Left cardiac atrium (tissue), 4 donors: ENCODE measurements around the gene GCNT4. TPM values are rescaled to one million over a fixed set of nuclear protein-coding genes. Genes with fewer than 3 reads are reported as not detected.

Experiments used
- ATAC-seq, 2 donors: fragments of 200-7000 bp; cut with Tn5 transposase; one replicate each; pipeline ENCODE4 v1.9.1; 2020; ENCODE audit warnings: mild to moderate bottlenecking in 2 of 2, moderate library complexity in 2 of 2
- DNase-seq: peaks from one replicate; pipeline ENCODE4 v3.0.0-alpha.2; 2020
- intact Hi-C, 2 donors: fragments of 100-400 bp; cut with DNase I; formaldehyde crosslinking; loops; one replicate each; pipeline versions ENCODE4 v1.14.1 to v1.15.1; 2022 to 2023
- total RNA-seq, 2 donors: library from RNA; stranded (reverse); fragmentation: NEBNext Ultra II Directional; extraction: Animal tissue kit (Norgen Biotek cat#: 25700); gene quantifications; one replicate each; pipeline ENCODE4 v1.2.1, GENCODE V29; 2021
- donor health status: DM: no; HTN: yes; CAD: no.
- donor health status: DM: no; HTN: yes; CAD: no; lungs with severe emphysema.
- donor health status: DM: yes; HTN: yes; CAD: no.
- donor health status: Dilated cardiomyopathy.

GCNT4 gene
- total RNA-seq, 2 donors from 2014 or later: 0.35 to 0.55 TPM

GRCh38 chr5:75021800-75022199 lies 30.6 kb downstream of the GCNT4 start:
- ATAC-seq (no peak), DNase-seq (no peak)
- intact Hi-C loops: no loop called here

- no peak for ATAC-seq
- DNase-seq: no peak
- intact Hi-C loops: no loop called here
Measured at GRCh38 chr5:75021219-75021618, 31.1 kb downstream of the GCNT4 start.

- intact Hi-C loops: no loop called here
- DNase-seq: no peak
- no peak for ATAC-seq
Measured at GRCh38 chr5:75020016-75020656, 32.2 kb downstream of the GCNT4 start.

GRCh38 chr5:75018805-75019587 lies 33.4 kb downstream of the GCNT4 start:
- ATAC-seq (no peak), DNase-seq (no peak)
- intact Hi-C loops: no loop called here

- intact Hi-C loops: no loop called here
- no peak for ATAC-seq
- no peak for DNase-seq
Measured at GRCh38 chr5:75017971-75018370, 34.4 kb downstream of the GCNT4 start.

- intact Hi-C loops: no loop called here
- DNase-seq: no peak
- no peak for ATAC-seq
Measured at GRCh38 chr5:75016896-75017295, 35.5 kb downstream of the GCNT4 start.

GRCh38 chr5:75012748-75013147 lies 39.6 kb downstream of the GCNT4 start:
- intact Hi-C loops: no loop called here
- no peak for ATAC-seq
- DNase-seq: no peak

GRCh38 chr5:75010838-75011237 lies 41.5 kb downstream of the GCNT4 start:
- intact Hi-C loops: no loop called here
- ATAC-seq: no peak
- DNase-seq: no peak

GRCh38 chr5:75009556-75010345 lies 42.6 kb downstream of the GCNT4 start:
- DNase-seq: no peak
- intact Hi-C loops: no loop called here
- ATAC-seq: no peak

GRCh38 chr5:75006865-75007822 lies 45.2 kb downstream of the GCNT4 start:
- intact Hi-C loops: no loop called here
- ATAC-seq (no peak), DNase-seq (no peak)

- no peak for DNase-seq
- intact Hi-C loops: no loop called here
Measured at GRCh38 chr5:75005561-75005960, 46.8 kb downstream of the GCNT4 start.

More at GRCh38 chr5:75005561-75005960, 46.8 kb downstream of the GCNT4 start:
- no peak for ATAC-seq

Other genes starting within 250 kb of the GCNT4 start
- 1 to 10 TPM; 5.0 to 6.9 TPM for gene FAM169A, start 186.2 kb downstream of the GCNT4 start, total RNA-seq
- under 1 TPM; 0.06 to 0.08 TPM for gene ANKRD31, start 184.3 kb upstream of the GCNT4 start, total RNA-seq